GM12864 (cell line): ENCODE results near the gene LGALS3BP.
"Not testable (repeated sequence)": the region's sequence is repeated elsewhere in the genome, so short reads cannot be mapped to it uniquely, and the experiment has no call there.

Source experiments
- DNase-seq: peaks from one replicate; pipeline ENCODE4 v3.0.0-alpha.2; 2011; ENCODE audit warnings: low read depth
- H3K4me3 ChIP-seq: 2 replicates; pipeline ENCODE4 v1.5.1; 2011; ENCODE audit warnings: mild to moderate bottlenecking, low read depth, low read length, control low read depth
- TF ChIP-seq, protein P1 (sequence below): IDR thresholded peaks from 2 replicates; pipeline ENCODE4 v1.5.1; 2011; ENCODE audit warnings: low read depth, mild to moderate bottlenecking, moderate library complexity, low read length, control low read depth, inconsistent platforms; ENCODE audit errors: missing control alignments

LGALS3BP gene

DNA sequence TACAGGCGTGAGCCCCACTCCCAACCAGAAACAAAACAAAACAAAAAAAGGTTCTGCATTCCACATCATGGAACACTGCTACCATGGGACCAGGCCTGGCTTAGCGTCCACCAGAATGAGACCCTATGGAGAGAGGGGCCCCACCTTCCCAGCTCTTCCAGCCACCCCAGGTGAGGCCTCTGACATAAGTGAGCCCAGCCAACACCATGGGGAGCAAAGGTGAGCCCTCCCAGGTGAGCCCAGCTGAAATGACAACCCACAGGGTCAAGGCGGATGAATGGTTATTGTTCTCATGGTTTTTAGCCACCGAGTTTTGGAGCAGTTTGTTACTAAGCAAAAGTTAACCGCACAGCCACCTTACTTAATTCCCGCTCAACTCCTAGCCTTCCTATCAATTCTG lies 16.3 kb downstream of the LGALS3BP start:
- no peak for DNase-seq
- TF ChIP-seq, protein P1, sequence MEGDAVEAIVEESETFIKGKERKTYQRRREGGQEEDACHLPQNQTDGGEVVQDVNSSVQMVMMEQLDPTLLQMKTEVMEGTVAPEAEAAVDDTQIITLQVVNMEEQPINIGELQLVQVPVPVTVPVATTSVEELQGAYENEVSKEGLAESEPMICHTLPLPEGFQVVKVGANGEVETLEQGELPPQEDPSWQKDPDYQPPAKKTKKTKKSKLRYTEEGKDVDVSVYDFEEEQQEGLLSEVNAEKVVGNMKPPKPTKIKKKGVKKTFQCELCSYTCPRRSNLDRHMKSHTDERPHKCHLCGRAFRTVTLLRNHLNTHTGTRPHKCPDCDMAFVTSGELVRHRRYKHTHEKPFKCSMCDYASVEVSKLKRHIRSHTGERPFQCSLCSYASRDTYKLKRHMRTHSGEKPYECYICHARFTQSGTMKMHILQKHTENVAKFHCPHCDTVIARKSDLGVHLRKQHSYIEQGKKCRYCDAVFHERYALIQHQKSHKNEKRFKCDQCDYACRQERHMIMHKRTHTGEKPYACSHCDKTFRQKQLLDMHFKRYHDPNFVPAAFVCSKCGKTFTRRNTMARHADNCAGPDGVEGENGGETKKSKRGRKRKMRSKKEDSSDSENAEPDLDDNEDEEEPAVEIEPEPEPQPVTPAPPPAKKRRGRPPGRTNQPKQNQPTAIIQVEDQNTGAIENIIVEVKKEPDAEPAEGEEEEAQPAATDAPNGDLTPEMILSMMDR = no peak
- no peak overlapping the region for H3K4me3 ChIP-seq

DNA sequence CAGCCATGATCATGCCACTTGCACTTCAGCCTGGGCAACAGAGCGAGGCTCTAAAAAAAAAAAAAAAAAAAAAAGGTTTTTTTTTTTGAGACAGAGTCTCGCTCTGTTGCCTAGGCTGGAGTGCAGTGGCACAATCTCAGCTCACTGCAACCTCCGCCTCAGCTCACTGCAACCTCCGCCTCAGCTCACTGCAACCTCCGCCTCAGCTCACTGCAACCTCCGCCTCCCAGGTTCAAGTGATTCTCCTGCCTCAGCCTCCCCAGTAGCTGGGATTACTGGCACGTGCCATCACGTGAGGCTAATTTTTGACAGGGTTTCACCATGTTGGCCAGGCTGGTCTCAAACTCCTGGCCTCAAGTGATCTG lies 16.8 kb downstream of the LGALS3BP start:
- H3K4me3 ChIP-seq, DNase-seq: not testable (repeated sequence)

DNA sequence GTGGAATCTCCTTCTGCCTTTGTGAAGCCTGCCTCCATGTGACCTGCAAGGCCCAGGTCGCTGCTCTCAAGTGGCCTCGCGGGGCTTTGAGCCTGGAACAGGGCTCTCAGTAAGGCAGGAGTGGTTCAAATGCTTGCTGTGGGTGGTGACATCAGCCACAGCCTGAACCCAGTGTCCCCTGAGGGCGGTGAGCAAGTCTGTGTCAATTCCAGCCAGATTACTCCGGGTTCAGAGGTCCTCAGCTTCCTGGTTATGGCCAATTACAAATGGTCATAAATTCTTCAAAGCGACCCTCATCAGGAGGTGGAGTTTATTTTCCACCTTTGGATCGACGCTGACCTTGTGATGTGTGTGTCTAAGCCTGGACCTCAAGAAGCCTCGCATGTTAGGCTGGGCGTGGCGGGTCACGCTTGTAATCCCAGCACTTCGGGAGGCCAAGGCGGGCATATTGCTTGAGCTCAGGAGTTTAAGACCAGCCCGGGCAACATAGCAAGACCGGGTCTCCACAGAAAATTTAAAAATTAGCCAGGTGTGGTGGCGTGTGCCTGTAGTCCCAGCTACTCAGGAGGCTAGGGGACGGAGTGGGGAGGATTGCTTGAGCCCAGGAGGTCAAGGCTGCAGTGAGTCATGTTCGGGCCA lies 17.3 kb downstream of the LGALS3BP start:
- H3K4me3 ChIP-seq = no peak overlapping the region
- TF ChIP-seq, protein P1 = no peak
- no peak for DNase-seq

DNA sequence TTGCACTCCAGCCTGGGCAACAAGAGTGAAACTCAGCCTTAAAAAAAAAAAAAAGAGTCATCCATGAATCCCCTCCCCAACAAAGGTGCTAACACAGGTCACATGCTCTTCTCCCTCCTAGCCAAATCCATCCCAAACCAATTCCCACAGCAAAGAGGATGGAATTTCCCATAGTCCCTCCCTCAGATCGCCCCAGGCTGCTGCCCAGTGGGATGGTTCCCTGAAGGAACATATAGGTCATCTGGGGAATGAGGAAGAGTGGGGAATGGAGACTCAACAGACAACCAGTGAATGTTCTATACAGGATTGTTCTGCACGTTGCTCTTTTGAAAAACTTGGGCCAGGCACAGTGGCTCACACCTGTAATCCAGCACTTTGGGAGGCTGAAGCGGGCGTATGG lies 18.2 kb downstream of the LGALS3BP start:
- TF ChIP-seq, protein P1 = no peak
- DNase-seq = no peak
- H3K4me3 ChIP-seq = no peak overlapping the region

DNA sequence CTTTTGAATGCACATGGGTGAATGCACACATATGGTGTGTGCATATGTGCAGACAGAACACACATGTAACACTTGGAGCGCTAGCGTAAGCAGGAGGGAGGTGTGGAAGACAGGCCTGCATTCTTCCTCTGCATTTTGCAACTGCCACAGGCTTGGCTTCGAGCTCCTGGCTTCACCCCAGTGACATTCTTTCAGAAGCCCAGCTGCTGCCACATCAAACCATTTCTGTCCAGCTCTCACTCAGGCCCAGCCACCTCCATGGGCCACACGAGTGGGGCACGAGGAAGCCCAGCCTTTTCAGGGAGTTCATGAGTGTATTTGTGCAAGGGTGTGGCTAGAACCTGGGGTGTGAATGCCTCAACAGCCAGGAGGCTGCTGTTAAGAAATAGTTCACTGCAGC lies 18.8 kb downstream of the LGALS3BP start:
- DNase-seq = no peak
- no peak overlapping the region for H3K4me3 ChIP-seq
- TF ChIP-seq, protein P1 = no peak

DNA sequence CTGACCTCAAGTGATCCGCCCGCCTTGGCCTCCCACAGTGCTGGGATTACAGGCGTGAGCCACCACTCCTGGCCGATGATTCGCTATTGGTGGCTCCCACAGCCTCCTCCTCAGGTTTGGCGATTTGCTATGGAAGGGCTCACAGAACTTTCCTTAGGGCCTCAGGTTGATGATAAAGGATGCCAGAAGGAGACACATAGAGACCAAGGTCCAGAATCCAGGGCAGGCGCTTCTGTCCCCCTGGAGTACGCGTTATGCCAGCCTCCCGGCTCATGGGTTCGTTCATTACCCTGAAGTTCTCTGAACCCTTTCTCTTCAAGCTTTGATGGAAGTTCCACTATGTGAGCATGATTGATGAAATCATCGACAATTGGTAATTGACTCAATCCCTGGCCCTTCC lies 19.9 kb downstream of the LGALS3BP start:
- TF ChIP-seq, protein P1 = no peak
- no peak for DNase-seq
- no peak overlapping the region for H3K4me3 ChIP-seq

DNA sequence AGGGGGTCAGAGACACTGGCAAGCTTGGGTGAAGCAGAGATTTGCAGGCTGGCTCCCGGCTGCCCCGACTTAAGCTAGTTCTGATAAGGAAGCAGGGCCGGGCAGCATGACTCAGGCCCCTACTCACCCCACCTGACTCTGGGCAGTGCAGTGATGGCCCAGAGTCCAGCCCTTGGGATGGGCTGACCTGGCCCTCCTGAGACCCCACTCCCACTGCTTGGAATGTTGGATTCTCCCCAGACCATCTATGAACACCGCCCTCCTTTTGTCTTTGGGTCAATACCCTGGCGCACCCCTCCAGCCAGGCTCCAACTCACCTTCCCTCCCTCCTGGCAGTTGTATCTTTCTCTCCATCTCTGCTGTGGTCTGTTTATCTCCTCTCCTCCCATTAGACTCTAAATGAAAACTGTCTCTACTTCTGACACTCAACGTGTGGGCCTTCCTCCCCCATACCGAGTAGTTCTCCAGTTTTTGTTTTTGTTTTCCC lies 21.0 kb downstream of the LGALS3BP start:
- DNase-seq = no peak
- TF ChIP-seq, protein P1 = no peak
- H3K4me3 ChIP-seq = no peak overlapping the region
